Osteocyte (in vitro differentiated cells): ENCODE data around the gene GRIN1. TPM values are rescaled to one million over a fixed set of nuclear protein-coding genes. Genes with fewer than 3 reads are reported as not detected.
A peak's percentile ranks its signal among the peaks of the same experiment; 100 is the strongest.
"Not testable (repeated sequence)": the region's sequence is repeated elsewhere in the genome, so short reads cannot be mapped to it uniquely, and the experiment has no call there.

Experiments used
- DNase-seq: peaks from one replicate; pipeline ENCODE4 v3.0.0; 2021; ENCODE audit warnings: mixed read lengths; ENCODE audit not compliant: unreplicated experiment; ENCODE audit errors: extremely low spot score
- H3K27ac Mint-ChIP-seq: one replicate; pipeline ENCODE4 v1.8.0; 2021; ENCODE audit warnings: mild to moderate bottlenecking, mixed read lengths; ENCODE audit not compliant: unreplicated experiment
- H3K27me3 Mint-ChIP-seq: one replicate; pipeline ENCODE4 v1.8.0; 2021; ENCODE audit warnings: mixed read lengths; ENCODE audit not compliant: unreplicated experiment
- H3K36me3 Mint-ChIP-seq: one replicate; pipeline ENCODE4 v1.8.0; 2021; ENCODE audit warnings: mixed read lengths; ENCODE audit not compliant: unreplicated experiment
- H3K4me1 Mint-ChIP-seq: one replicate; pipeline ENCODE4 v1.8.0; 2021; ENCODE audit warnings: mixed read lengths; ENCODE audit not compliant: unreplicated experiment
- H3K4me3 Mint-ChIP-seq: one replicate; pipeline ENCODE4 v1.8.0; 2021; ENCODE audit warnings: mild to moderate bottlenecking, moderate library complexity, mixed read lengths; ENCODE audit not compliant: unreplicated experiment
- H3K9me3 Mint-ChIP-seq: one replicate; pipeline ENCODE4 v1.8.0; 2021; ENCODE audit warnings: mixed read lengths; ENCODE audit not compliant: unreplicated experiment
- CTCF ChIP-seq: fragments of 200-600 bp; sonication (generic); IDR thresholded peaks from 2 replicates; pipeline ENCODE4 v1.5.0; 2021; ENCODE audit warnings: antibody characterized with exemption, mild to moderate bottlenecking, moderate library complexity
- total RNA-seq: library from RNA; stranded (reverse); gene quantifications from 2 replicates; pipeline ENCODE4 v1.2.1, GENCODE V29; 2021

GRIN1 gene
- total RNA-seq, 1 donor from 2014 or later: not detected

- Mint-ChIP-seq H3K36me3 (no peaks in the 10 kb centered on the region), H3K27ac (peak overlapping the region; percentile 70), H3K4me1 (peaks cover 25% of the 10 kb centered on the region), H3K9me3 (no peaks in the 10 kb centered on the region), H3K27me3 (peaks cover 2% of the 10 kb centered on the region), H3K4me3 (peak overlapping the region; percentile 82)
- TF ChIP-seq CTCF: no peak
- no peak for DNase-seq
Measured at GRCh38 chr9:137128862-137129455, 10.0 kb upstream of the GRIN1 start.

GRCh38 chr9:137129456-137130175 is 9.3 kb upstream of the GRIN1 start:
- DNase-seq: peak; percentile 97
- Mint-ChIP-seq H3K4me1 (peaks cover 25% of the 10 kb centered on the region), H3K27ac (peak overlapping the region; percentile 73), H3K9me3 (no peaks in the 10 kb centered on the region), H3K4me3 (peak overlapping the region; percentile 82), H3K27me3 (peaks cover 2% of the 10 kb centered on the region), H3K36me3 (no peaks in the 10 kb centered on the region)
- no peak for TF ChIP-seq CTCF

- Mint-ChIP-seq H3K4me3 (peak overlapping the region; percentile 77), H3K27ac (peak overlapping the region; percentile 38), H3K36me3 (no peaks in the 10 kb centered on the region), H3K4me1 (peaks cover 25% of the 10 kb centered on the region), H3K27me3 (peaks cover 2% of the 10 kb centered on the region), H3K9me3 (no peaks in the 10 kb centered on the region)
- peak; percentile 80 for DNase-seq
- TF ChIP-seq CTCF: no peak
Measured at GRCh38 chr9:137130176-137130755, 8.7 kb upstream of the GRIN1 start.

- Mint-ChIP-seq H3K4me3 (no peak overlapping the region), H3K9me3 (no peaks in the 10 kb centered on the region), H3K27ac (no peak overlapping the region), H3K36me3 (no peaks in the 10 kb centered on the region), H3K4me1 (peaks cover 2% of the 10 kb centered on the region), H3K27me3 (peaks cover 16% of the 10 kb centered on the region)
- no peak for DNase-seq
- TF ChIP-seq CTCF: no peak
Measured at GRCh38 chr9:137134191-137134590, 4.8 kb upstream of the GRIN1 start.

- H3K4me1 Mint-ChIP-seq, DNase-seq, H3K9me3 Mint-ChIP-seq, H3K4me3 Mint-ChIP-seq, H3K27ac Mint-ChIP-seq, H3K36me3 Mint-ChIP-seq: not testable (repeated sequence)
- H3K27me3 Mint-ChIP-seq: peaks cover 24% of the 10 kb centered on the region
Measured at GRCh38 chr9:137135154-137135553, 3.8 kb upstream of the GRIN1 start.
